GM21515 (cell line): ENCODE measurements around the gene PPM1B.
"Not testable (repeated sequence)": the region's sequence is repeated elsewhere in the genome, so short reads cannot be mapped to it uniquely, and the experiment has no call there.

ENCODE experiments used
- ATAC-seq: cut with Tn5 transposase; IDR thresholded peaks from one replicate; pipeline ENCODE4 v1.9.1; 2021; ENCODE audit not compliant: unreplicated experiment

PPM1B gene

DNA sequence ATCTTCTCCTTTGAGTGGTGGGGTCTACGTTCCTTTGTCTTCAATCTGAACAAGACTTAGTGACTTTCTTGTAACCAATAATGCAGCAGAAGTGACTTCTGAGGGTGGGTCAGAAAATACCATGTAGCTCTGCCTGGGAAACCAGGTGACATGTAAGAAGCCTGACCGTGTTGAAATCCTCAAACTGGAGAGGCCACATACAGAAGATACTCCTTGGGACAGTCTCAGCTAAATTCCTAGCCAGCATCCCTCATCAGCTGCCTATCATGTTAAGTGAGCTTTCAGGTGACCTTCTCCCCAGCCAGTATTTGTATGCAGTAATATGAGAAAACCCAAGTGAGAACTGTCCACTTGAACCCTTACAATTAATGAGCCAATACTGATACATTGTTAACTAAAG lies 27.0 kb downstream of the PPM1B start:
- no peak for ATAC-seq

DNA sequence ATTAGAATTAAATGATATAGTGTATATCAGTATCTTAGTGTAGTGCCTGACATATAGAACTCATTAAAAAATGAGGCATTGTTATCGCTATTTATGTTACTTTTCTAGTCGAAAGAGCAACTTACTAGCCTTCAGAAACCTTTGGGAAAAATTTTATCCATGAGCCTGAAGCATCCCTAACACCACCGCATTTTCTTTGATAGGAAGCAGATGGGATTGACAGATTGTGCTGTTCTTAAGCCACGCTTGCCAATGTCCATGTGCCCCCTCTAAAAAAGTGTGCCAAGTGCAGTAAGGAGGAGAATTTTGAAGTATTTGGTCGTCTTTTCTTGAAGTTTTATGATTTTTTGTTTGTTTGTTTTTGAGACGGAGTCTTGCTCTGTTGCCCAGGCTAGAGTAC lies 29.1 kb downstream of the PPM1B start:
- no peak for ATAC-seq

DNA sequence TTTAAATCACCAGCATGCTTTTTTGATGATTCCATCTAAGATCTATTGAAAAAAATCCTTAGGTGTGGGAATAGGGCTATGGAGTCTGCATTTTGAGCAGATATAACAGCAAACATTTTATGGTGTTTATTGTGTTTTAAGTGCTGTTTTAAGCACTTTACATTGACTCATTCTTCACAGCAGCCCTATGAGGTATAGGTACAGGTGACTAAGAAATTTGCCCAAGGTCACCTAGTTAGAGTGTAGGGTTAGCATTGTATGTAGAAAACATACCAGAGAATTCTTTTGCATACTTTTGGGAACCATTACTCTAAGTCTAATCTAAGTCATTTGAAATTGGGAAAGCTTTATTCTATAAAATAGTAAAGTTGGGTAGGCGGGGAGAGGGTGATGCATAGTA lies 31.3 kb downstream of the PPM1B start:
- no peak for ATAC-seq

DNA sequence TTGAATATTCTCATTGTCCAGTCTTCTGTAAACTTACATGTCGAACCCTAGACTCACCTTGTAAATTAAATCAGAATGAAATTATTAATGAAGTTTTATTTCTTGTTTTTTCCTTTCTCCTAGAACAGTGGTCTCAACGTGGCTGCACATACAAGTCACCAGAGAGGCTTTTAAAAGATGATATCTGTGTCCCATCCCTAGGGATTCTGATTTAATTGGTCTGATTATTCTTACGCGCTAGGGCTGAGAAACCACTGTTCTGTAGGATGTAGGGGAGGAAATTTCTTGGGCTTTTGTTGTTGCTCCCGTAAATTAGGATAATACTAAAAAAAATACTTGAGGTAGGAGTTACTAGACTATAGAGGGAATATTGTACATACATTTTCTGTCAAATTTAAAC lies 32.1 kb downstream of the PPM1B start:
- no peak for ATAC-seq

DNA sequence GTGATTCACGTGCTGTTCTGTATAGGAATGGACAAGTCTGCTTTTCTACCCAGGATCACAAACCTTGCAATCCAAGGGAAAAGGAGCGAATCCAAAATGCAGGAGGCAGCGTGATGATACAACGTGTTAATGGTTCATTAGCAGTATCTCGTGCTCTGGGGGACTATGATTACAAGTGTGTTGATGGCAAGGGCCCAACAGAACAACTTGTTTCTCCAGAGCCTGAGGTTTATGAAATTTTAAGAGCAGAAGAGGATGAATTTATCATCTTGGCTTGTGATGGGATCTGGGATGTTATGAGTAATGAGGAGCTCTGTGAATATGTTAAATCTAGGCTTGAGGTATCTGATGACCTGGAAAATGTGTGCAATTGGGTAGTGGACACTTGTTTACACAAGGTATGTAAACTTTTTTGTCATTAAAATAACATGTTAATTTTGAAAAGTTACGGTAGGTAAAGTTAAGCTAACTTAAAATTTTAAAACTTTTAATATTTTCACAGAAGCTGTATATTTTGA lies 33.0 kb downstream of the PPM1B start:
- ATAC-seq = no peak

- no peak for ATAC-seq
Measured at GRCh38 chr2:44203542-44203941, 34.9 kb downstream of the PPM1B start.

DNA sequence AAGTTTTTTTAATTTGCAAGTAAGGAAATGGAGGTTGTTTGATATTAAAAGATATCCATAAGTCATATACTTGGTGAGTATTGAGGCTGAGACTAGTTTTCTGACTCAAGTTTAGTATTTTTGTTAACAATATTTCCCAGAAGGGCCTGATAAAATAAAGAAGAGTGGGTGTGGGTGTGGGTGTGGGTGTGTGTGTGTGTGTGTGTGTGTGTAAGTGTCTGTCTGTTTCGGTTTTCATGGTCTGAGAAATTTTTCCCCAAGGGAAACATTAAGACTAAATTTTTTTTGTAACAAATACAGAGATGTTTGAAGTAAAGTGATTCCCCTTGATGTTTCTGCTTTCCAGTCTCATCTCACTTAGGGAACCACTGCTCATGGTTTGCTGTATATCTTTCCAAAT lies 36.5 kb downstream of the PPM1B start:
- ATAC-seq = no peak

- ATAC-seq = no peak
Measured at GRCh38 chr2:44207102-44207501, 38.4 kb downstream of the PPM1B start.

DNA sequence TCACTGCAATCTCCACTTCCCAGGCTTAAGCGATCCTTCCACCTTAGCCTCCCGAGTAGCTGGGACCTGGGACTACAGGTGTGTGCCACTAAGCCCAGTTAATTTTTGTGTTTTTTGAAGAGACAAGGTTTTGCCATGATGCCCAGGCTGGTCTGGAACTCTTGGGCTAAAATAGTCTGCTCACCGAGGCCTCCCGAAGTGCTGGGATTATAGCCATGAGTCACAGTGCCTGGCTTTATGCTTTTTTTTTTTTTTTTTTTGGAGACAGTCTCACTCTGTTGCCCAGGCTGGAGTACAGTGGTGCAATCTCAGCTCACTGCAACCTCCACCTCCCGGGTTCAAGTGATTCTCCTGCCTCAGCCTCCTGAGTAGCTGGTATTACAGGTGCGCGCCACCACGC lies 39.0 kb downstream of the PPM1B start:
- ATAC-seq = not testable (repeated sequence)

GRCh38 chr2:44210362-44210761 lies 41.7 kb downstream of the PPM1B start:
- ATAC-seq = no peak

- no peak for ATAC-seq
Measured at GRCh38 chr2:44211183-44211582, 42.5 kb downstream of the PPM1B start.

DNA sequence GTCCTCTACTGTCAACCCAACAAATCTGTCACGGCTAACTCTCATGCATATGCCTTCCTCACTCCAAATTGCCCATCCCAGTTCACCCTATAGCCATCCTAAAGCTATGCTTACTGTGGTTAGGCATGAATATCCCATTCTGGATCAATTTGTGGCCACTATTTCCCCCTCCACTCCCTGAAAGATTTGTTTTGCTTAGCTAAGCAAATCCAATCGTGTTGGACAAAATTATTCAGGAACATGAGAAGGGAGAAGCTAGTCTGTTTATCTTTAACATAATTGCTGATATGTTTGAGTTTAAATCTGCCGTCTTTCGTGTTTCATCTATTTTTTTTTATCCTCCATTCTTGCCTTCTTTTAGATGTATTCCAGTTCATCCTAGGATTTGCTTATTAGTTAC lies 43.6 kb downstream of the PPM1B start:
- ATAC-seq = no peak

- ATAC-seq = no peak
Measured at GRCh38 chr2:44215827-44216226, 47.2 kb downstream of the PPM1B start.

GRCh38 chr2:44218771-44219170 lies 50.1 kb downstream of the PPM1B start:
- ATAC-seq = no peak

DNA sequence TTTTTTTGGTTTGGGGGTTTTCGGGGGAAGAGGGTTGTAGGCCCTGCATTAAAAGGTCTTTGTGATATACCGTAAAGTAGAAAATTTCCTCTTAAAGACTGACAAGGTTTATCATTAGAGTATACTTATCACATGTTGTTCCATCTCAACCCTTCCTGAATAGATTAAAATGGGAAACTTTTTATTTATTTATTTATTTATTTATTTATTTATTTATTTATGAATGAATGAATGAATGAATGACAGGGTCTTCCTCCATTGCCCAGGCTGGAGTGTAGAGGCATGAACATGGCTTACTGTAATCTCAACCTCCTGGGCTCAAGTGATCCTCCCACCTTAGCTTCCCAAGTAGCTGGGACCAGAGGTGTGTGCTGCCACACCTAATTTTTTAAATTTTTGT lies 58.1 kb downstream of the PPM1B start:
- ATAC-seq = no peak

- no peak for ATAC-seq
Measured at GRCh38 chr2:44230378-44230777, 61.7 kb downstream of the PPM1B start.

- no peak for ATAC-seq
Measured at GRCh38 chr2:44233450-44234128, 64.9 kb downstream of the PPM1B start.

DNA sequence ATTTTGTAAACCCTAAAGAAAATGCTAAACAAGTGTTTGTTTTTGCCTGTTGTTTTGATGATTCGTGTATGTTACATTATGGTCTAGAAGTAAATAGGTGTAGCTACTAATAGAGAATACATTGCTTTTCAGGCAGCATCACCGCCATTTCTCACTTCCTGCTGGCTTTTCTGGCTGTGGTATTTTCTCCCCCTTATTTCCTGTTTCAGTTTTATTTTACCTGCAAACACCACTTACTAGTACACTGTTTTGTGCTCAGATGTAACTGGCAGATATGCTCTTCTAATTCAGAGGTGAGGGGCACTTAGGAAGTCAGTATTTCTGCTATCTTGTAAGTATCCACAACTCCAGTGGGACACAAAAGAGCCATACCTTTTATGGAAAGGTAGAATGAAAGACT lies 68.5 kb downstream of the PPM1B start:
- no peak for ATAC-seq

GRCh38 chr2:44242904-44243303 lies 74.2 kb downstream of the PPM1B start:
- no peak for ATAC-seq

GRCh38 chr2:44244135-44244871 lies 75.6 kb downstream of the PPM1B start:
- no peak for ATAC-seq

- ATAC-seq = no peak
Measured at GRCh38 chr2:44245083-44245861, 76.6 kb downstream of the PPM1B start.

DNA sequence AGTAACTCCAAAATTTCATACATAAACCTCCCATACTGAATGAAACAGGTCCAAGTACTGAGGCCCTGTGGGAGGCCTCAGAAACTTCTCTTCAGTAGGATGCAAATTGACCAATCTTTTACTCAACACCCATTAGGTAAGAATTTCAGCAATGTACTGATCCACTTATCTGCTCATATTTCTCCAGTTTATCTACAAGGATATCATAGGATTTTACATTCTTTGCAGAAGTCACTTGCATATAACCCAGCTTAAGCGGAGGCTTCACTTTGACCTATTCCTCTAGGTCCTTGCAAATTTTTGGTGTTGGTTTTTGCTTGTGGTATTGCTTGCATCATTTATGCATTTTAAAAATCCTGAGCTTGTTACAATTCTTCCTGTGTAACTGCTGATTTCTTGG lies 77.8 kb downstream of the PPM1B start:
- no peak for ATAC-seq
